ENCODE measurements around the gene SERAC1. TPM values are rescaled to one million over a fixed set of nuclear protein-coding genes. Genes with fewer than 3 reads are reported as not detected.

SERAC1 gene
- total and polyA plus RNA-seq, 10 of the 15 experiments (the other 5 are each of a cell fraction or from before 2014, with no cell fraction given): 0.76 to 2.9 (median 2.2) TPM

GRCh38 chr6:158191032-158191431 lies 23.0 kb upstream of the SERAC1 start:
- no peaks in the 10 kb centered on the region for H3K4me1 ChIP-seq (ENCODE audit: control insufficient read depth, insufficient read depth, low read length)
- FAIRE-seq (no peak), ATAC-seq (no peak), DNase-seq (ENCODE audit: low read depth, low spot score) (no peak)
- intact Hi-C loops (cut with micrococcal nuclease; ENCODE audit: unreplicated experiment): no loop called here
- no peaks in the 10 kb centered on the region; a peak in 1 of 4 replicates for H3K36me3 ChIP-seq (ENCODE audit: control insufficient read depth in 2 of 2, insufficient read depth in 2 of 2, low read length in 1 of 2)
- CTCF ChIA-PET: no interaction called here
- no peak for TF ChIP-seq RBBP5 (conservative IDR thresholded peaks at IDR 0.05)
- TF ChIP-seq MTA3 (IDR thresholded peaks at IDR 0.05; ENCODE audit: borderline replicate concordance, low read length): no peak
- TF ChIP-seq TAF1 (IDR thresholded peaks at IDR 0.05; ENCODE audit: borderline replicate concordance, low read depth, low read length): no peak
- no peak for TF ChIP-seq RFX5 (IDR thresholded peaks at IDR 0.05; ENCODE audit: low read depth, low read length)
- no peak for TF ChIP-seq PBX3 (IDR thresholded peaks at IDR 0.05; ENCODE audit: insufficient replicate concordance, low read depth, low read length)
- no peak for TF ChIP-seq BRCA1 (IDR thresholded peaks at IDR 0.05; ENCODE audit: low read depth, low read length)
- no peak for TF ChIP-seq EP300 (IDR thresholded peaks at IDR 0.05; ENCODE audit: borderline replicate concordance in 1 of 2, control insufficient read depth in 1 of 2, low read depth in 2 of 2, low read length in 2 of 2)
- TF ChIP-seq NFIC (IDR thresholded peaks at IDR 0.05; ENCODE audit: low read depth, low read length): no peak
- no peak for TF ChIP-seq WRNIP1 (IDR thresholded peaks at IDR 0.05; ENCODE audit: borderline replicate concordance, low read depth, low read length)
- WGBS (ENCODE audit: insufficient coverage, insufficient replicate concordance, low lambda C conversion rate, missing lambda C conversion rate): 100% methylated on average over 1 of the region's 1 CpG
- POLR2A ChIA-PET: no interaction called here
- SMC1A ChIA-PET (ENCODE audit: uncharacterized antibody, unreplicated experiment): interaction anchor here (1.5 kb wide), 1 partner anchor 10 kb away, joined by 3 read pairs; no protein-coding TSS in a partner anchor
- H3K4me3 ChIP-seq: no peak overlapping the region
- H3K27me3 ChIP-seq (replicated peaks in 1 of 2; ENCODE audit: control insufficient read depth in 2 of 2, insufficient read depth in 2 of 2, low read length in 1 of 2): no peaks in the 10 kb centered on the region
- no TSS peak for BruUV-seq (replicated peaks)
- H3K9me3 ChIP-seq (replicated peaks; ENCODE audit: control insufficient read depth, insufficient read depth, low read length): no peaks in the 10 kb centered on the region
- H3K27ac ChIP-seq (ENCODE audit: control insufficient read depth, insufficient read depth): no peak overlapping the region
- RAD21 ChIA-PET (ENCODE audit: unreplicated experiment): no interaction called here
- H3K79me2 ChIP-seq (ENCODE audit: control insufficient read depth, insufficient read depth, low read length): no peaks in the 10 kb centered on the region
- in situ Hi-C loops (cut with MboI): no loop called here
- no peak overlapping the region for H2AFZ ChIP-seq (ENCODE audit: control insufficient read depth, low read depth, low read length)
- H3K9ac ChIP-seq (ENCODE audit: control insufficient read depth, insufficient read depth, low read length): no peak overlapping the region
- no peaks in the 10 kb centered on the region for H4K20me1 ChIP-seq (ENCODE audit: control insufficient read depth, insufficient read depth)
- no peak overlapping the region for H3K4me2 ChIP-seq (ENCODE audit: control insufficient read depth, insufficient read depth)

All from GM12878 (cell line).